ENCODE results near the gene RPL35. TPM values are rescaled to one million over a fixed set of nuclear protein-coding genes. Genes with fewer than 3 reads are reported as not detected.
"Not testable (repeated sequence)": the region's sequence is repeated elsewhere in the genome, so short reads cannot be mapped to it uniquely, and the experiment has no call there.

RPL35 gene
- total RNA-seq, 1 experiment from 2014 or later: 3,451 TPM

GRCh38 chr9:124853605-124854143, 8.1 kb downstream of the RPL35 start:
- Histone ChIP-seq H3K79me2 (ENCODE audit: low read length) (no peaks in the 10 kb centered on the region; the same call in 1 of the 2 replicates), H2AFZ (ENCODE audit: low read length) (no peak overlapping the region), H3K4me2 (ENCODE audit: low read depth, low read length, poor library complexity, severe bottlenecking) (peak overlapping the region; percentile 65), H3K4me3 (ENCODE audit: low read length) (peak overlapping the region; percentile 61; the same call in 1 of the 2 replicates), H3K9me3 (ENCODE audit: low read length) (no peaks in the 10 kb centered on the region), H3K4me1 (ENCODE audit: low read length) (peaks cover 9% of the 10 kb centered on the region), H3K9ac (ENCODE audit: low read length) (no peak overlapping the region), H3K27me3 (ENCODE audit: low read length) (no peaks in the 10 kb centered on the region), H3K9me2 (replicated peaks; ENCODE audit: insufficient read depth, low read length) (no peaks in the 10 kb centered on the region), H3K27ac (ENCODE audit: low read length) (no peak overlapping the region), H4K20me1 (ENCODE audit: insufficient read depth, low read depth, low read length) (peaks cover 16% of the 10 kb centered on the region; the same call in 1 of the 2 replicates), H3K36me3 (ENCODE audit: insufficient read depth, low read length) (peaks cover 7% of the 10 kb centered on the region; the same call in 1 of the 2 replicates)
- DNase-seq: peak; percentile 43

- peak within 1 kb of the TSS; percentile 59 for H3K9ac ChIP-seq (ENCODE audit: low read length)
- H3K9me2 ChIP-seq (replicated peaks; ENCODE audit: insufficient read depth, low read length): no peaks in the 10 kb centered on the region
- H3K4me3 ChIP-seq (ENCODE audit: low read length): peak within 1 kb of the TSS; percentile 61; the same call in 1 of the 2 replicates
- H3K4me1 ChIP-seq (ENCODE audit: low read length): peaks cover 9% of the 10 kb centered on the region
- H3K79me2 ChIP-seq (ENCODE audit: low read length): no peaks in the 10 kb centered on the region
- peak within 1 kb of the TSS; percentile 65 for H3K4me2 ChIP-seq (ENCODE audit: low read depth, low read length, poor library complexity, severe bottlenecking)
- H4K20me1 ChIP-seq (ENCODE audit: insufficient read depth, low read depth, low read length): peaks cover 9% of the 10 kb centered on the region; the same call in 1 of the 2 replicates
- H3K27me3 ChIP-seq (ENCODE audit: low read length): no peaks in the 10 kb centered on the region
- H3K27ac ChIP-seq (ENCODE audit: low read length): no peak within 1 kb of the TSS
- peak; percentile 85 for DNase-seq
- no peaks in the 10 kb centered on the region for H3K9me3 ChIP-seq (ENCODE audit: low read length)
- H3K36me3 ChIP-seq (ENCODE audit: insufficient read depth, low read length): no peaks in the 10 kb centered on the region; the same call in 1 of the 2 replicates
- peak within 1 kb of the TSS; percentile 39; the same call in 1 of the 2 replicates for H2AFZ ChIP-seq (ENCODE audit: low read length)
These were observed 8.8 kb downstream of the RPL35 start, which contains the start of gene WDR38 for GRCh38 chr9:124852829-124853531. WDR38 (plus strand) TSS chr9:124853460; CDS start chr9:124853532, 72 bp downstream.

DNA sequence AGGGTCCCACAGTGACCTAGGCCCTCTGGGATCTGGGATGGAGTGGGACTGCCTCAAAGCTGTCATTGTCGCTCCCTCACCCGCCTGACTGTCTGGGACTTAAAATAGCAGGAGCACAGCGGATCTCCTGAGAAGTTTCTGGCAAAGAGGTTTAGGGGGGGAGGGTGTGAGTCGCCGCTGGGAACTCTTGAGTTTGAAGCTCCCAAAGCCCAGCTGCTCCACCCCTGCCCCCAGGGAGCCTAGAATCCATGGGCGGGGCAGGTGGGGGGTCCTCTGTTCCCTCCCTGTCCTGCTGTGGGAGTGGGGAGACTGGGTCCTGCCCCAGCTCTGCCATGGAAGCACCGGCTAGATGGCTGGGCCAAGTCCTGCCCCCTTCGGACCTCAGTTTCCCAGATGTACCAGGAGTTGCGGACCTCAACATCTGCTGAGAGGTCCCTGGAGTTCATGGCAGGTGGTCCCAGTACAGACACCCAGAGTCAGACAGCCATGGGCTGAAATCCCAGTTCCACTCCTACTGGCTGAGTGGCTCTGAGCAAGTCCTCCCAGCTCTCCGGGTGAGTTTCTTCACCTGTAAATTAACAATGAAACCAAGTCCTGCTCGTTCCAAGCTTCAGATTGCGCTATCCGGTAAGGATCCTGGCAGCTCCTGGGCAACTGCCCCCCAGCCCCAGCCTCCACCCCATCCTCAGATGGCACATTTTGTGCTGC, 9.5 kb downstream of the RPL35 start:
- H3K27ac ChIP-seq (ENCODE audit: low read length): no peak overlapping the region
- no peaks in the 10 kb centered on the region for H3K9me2 ChIP-seq (replicated peaks; ENCODE audit: insufficient read depth, low read length)
- no peaks in the 10 kb centered on the region for H3K36me3 ChIP-seq (ENCODE audit: insufficient read depth, low read length)
- H3K4me3 ChIP-seq (ENCODE audit: low read length): peak overlapping the region; percentile 61; the same call in 1 of the 2 replicates
- H3K27me3 ChIP-seq (ENCODE audit: low read length): no peaks in the 10 kb centered on the region
- DNase-seq: no peak
- peak overlapping the region; percentile 59 for H3K9ac ChIP-seq (ENCODE audit: low read length)
- peaks cover 9% of the 10 kb centered on the region for H3K4me1 ChIP-seq (ENCODE audit: low read length)
- peak overlapping the region; percentile 65 for H3K4me2 ChIP-seq (ENCODE audit: low read depth, low read length, poor library complexity, severe bottlenecking)
- no peaks in the 10 kb centered on the region for H3K9me3 ChIP-seq (ENCODE audit: low read length)
- H3K79me2 ChIP-seq (ENCODE audit: low read length): no peaks in the 10 kb centered on the region
- H4K20me1 ChIP-seq (ENCODE audit: insufficient read depth, low read depth, low read length): peaks cover 2% of the 10 kb centered on the region; the same call in 1 of the 2 replicates
- H2AFZ ChIP-seq (ENCODE audit: low read length): no peak overlapping the region

DNA sequence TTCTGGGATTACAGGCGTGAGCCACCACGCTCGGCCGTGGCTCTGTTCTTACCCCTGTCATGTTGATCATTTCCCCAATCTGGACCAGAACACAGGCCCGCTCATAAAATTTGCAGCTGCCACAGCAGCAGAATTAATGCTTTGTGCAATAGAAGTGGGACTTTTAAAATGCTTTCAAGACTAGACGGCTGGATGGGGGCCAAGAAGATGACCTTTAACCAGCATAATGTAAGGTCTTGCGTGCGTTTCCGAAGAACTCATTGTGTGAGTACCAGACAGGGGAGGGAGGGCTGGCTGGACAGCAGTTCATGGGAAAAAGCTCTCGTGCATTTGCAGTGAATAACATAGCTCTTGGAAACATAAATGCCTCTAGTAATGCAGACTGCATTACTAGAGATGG, 12.0 kb downstream of the RPL35 start:
- H3K79me2 ChIP-seq (ENCODE audit: low read length): no peaks in the 10 kb centered on the region
- no peak overlapping the region for H3K27ac ChIP-seq (ENCODE audit: low read length)
- no peaks in the 10 kb centered on the region for H3K9me2 ChIP-seq (replicated peaks; ENCODE audit: insufficient read depth, low read length)
- H4K20me1 ChIP-seq (ENCODE audit: insufficient read depth, low read depth, low read length): no peaks in the 10 kb centered on the region
- peaks cover 9% of the 10 kb centered on the region for H3K4me1 ChIP-seq (ENCODE audit: low read length)
- no peaks in the 10 kb centered on the region for H3K9me3 ChIP-seq (ENCODE audit: low read length)
- H3K27me3 ChIP-seq (ENCODE audit: low read length): no peaks in the 10 kb centered on the region
- DNase-seq: peak; percentile 27
- H3K4me2 ChIP-seq (ENCODE audit: low read depth, low read length, poor library complexity, severe bottlenecking): no peak overlapping the region
- no peak overlapping the region for H3K9ac ChIP-seq (ENCODE audit: low read length)
- H3K4me3 ChIP-seq (ENCODE audit: low read length): no peak overlapping the region
- no peak overlapping the region for H2AFZ ChIP-seq (ENCODE audit: low read length)
- H3K36me3 ChIP-seq (ENCODE audit: insufficient read depth, low read length): no peaks in the 10 kb centered on the region

DNA sequence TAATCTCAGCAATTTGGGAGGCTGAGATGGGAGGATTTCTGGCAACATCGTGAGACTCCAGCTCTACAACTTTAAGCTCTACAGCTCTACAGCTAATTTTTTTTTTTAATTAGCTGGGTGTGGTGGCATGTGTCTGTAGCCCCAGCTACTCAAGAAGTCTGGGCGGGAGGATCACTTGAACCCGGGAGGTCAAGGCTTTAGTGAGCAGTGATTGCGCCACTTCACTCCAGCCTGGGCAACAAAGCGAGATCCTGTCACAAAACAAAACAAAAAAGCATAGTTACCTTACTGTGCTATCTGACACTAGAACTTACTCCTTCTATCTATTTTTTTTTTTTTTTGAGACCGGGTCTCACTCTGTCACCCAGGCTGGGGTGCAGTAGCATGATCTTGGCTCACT, 14.8 kb downstream of the RPL35 start:
- H3K9me2 ChIP-seq (replicated peaks; ENCODE audit: insufficient read depth, low read length): no peaks in the 10 kb centered on the region
- no peak overlapping the region for H3K4me2 ChIP-seq (ENCODE audit: low read depth, low read length, poor library complexity, severe bottlenecking)
- H3K4me3 ChIP-seq (ENCODE audit: low read length): no peak overlapping the region
- H3K79me2 ChIP-seq (ENCODE audit: low read length): no peaks in the 10 kb centered on the region
- H3K4me1 ChIP-seq (ENCODE audit: low read length): no peaks in the 10 kb centered on the region
- H3K27ac ChIP-seq (ENCODE audit: low read length): no peak overlapping the region
- H3K27me3 ChIP-seq (ENCODE audit: low read length): no peaks in the 10 kb centered on the region
- H2AFZ ChIP-seq (ENCODE audit: low read length): no peak overlapping the region
- no peak overlapping the region for H3K9ac ChIP-seq (ENCODE audit: low read length)
- no peaks in the 10 kb centered on the region for H4K20me1 ChIP-seq (ENCODE audit: insufficient read depth, low read depth, low read length)
- no peaks in the 10 kb centered on the region for H3K36me3 ChIP-seq (ENCODE audit: insufficient read depth, low read length)
- H3K9me3 ChIP-seq (ENCODE audit: low read length): no peaks in the 10 kb centered on the region
- no peak for DNase-seq

DNA sequence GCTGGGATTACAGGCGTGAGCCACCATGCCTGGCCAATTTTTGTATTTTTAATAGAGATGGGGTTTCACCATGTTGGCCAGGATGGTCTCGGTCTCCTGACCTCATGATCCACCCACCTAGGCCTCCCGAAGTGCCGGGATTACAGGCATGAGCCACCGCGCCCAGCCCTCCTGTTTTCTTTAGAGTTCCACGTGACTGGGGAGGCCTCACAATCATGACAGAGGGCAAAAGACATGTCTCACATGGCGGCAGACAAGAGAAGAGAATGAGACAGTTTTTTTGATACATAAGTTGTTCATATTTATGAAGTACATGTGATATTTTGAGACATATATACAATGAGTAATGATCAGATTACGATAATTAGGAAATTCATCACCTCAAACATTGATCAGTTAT, 15.3 kb downstream of the RPL35 start:
- H3K4me1 ChIP-seq (ENCODE audit: low read length); H3K36me3 ChIP-seq (ENCODE audit: insufficient read depth, low read length); H2AFZ ChIP-seq (ENCODE audit: low read length); H3K4me3 ChIP-seq (ENCODE audit: low read length); H3K9ac ChIP-seq (ENCODE audit: low read length); H3K27me3 ChIP-seq (ENCODE audit: low read length); DNase-seq; H3K79me2 ChIP-seq (ENCODE audit: low read length); H3K9me3 ChIP-seq (ENCODE audit: low read length); H3K4me2 ChIP-seq (ENCODE audit: low read depth, low read length, poor library complexity, severe bottlenecking); H3K27ac ChIP-seq (ENCODE audit: low read length); H4K20me1 ChIP-seq (ENCODE audit: insufficient read depth, low read depth, low read length); H3K9me2 ChIP-seq (replicated peaks; ENCODE audit: insufficient read depth, low read length): not testable (repeated sequence)

GRCh38 chr9:124844291-124844690, 17.5 kb downstream of the RPL35 start:
- Histone ChIP-seq H2AFZ (ENCODE audit: low read length) (no peak overlapping the region), H3K27me3 (ENCODE audit: low read length) (no peaks in the 10 kb centered on the region), H3K9me2 (replicated peaks; ENCODE audit: insufficient read depth, low read length) (no peaks in the 10 kb centered on the region), H3K79me2 (ENCODE audit: low read length) (no peaks in the 10 kb centered on the region), H4K20me1 (ENCODE audit: insufficient read depth, low read depth, low read length) (no peaks in the 10 kb centered on the region), H3K4me1 (ENCODE audit: low read length) (no peaks in the 10 kb centered on the region), H3K9ac (ENCODE audit: low read length) (no peak overlapping the region), H3K4me2 (ENCODE audit: low read depth, low read length, poor library complexity, severe bottlenecking) (no peak overlapping the region), H3K27ac (ENCODE audit: low read length) (no peak overlapping the region), H3K4me3 (ENCODE audit: low read length) (no peak overlapping the region), H3K9me3 (ENCODE audit: low read length) (no peaks in the 10 kb centered on the region), H3K36me3 (ENCODE audit: insufficient read depth, low read length) (no peaks in the 10 kb centered on the region)
- DNase-seq: no peak

GRCh38 chr9:124843456-124844034, 18.2 kb downstream of the RPL35 start:
- no peaks in the 10 kb centered on the region for H3K36me3 ChIP-seq (ENCODE audit: insufficient read depth, low read length)
- no peak overlapping the region for H3K9ac ChIP-seq (ENCODE audit: low read length)
- no peak overlapping the region for H2AFZ ChIP-seq (ENCODE audit: low read length)
- H3K27ac ChIP-seq (ENCODE audit: low read length): no peak overlapping the region
- H3K9me2 ChIP-seq (replicated peaks; ENCODE audit: insufficient read depth, low read length): no peaks in the 10 kb centered on the region
- H3K4me3 ChIP-seq (ENCODE audit: low read length): no peak overlapping the region
- no peak overlapping the region for H3K4me2 ChIP-seq (ENCODE audit: low read depth, low read length, poor library complexity, severe bottlenecking)
- H4K20me1 ChIP-seq (ENCODE audit: insufficient read depth, low read depth, low read length): no peaks in the 10 kb centered on the region
- no peaks in the 10 kb centered on the region for H3K27me3 ChIP-seq (ENCODE audit: low read length)
- no peaks in the 10 kb centered on the region for H3K9me3 ChIP-seq (ENCODE audit: low read length)
- DNase-seq: peak; percentile 31
- no peaks in the 10 kb centered on the region for H3K79me2 ChIP-seq (ENCODE audit: low read length)
- H3K4me1 ChIP-seq (ENCODE audit: low read length): no peaks in the 10 kb centered on the region
